Liver (tissue), 9 donors: ENCODE measurements around the gene VPS25. TPM values are rescaled to one million over a fixed set of nuclear protein-coding genes. Genes with fewer than 3 reads are reported as not detected.

ENCODE experiments used
- DNase-seq: peaks from one replicate; pipeline ENCODE4 v3.0.0-alpha.2; 2017; ENCODE audit warnings: low spot score
- H3K27ac ChIP-seq, 2 donors: one replicate each; pipeline ENCODE4 v1.7.0; 2013; ENCODE audit warnings: inconsistent platforms in 2 of 2, low read length in 2 of 2, control low read depth in 1 of 2, low read depth in 1 of 2, mild to moderate bottlenecking in 1 of 2
- H3K27me3 ChIP-seq, 4 donors: one replicate each; pipeline versions ENCODE4 v1.6.1 to v1.7.0; 2013; ENCODE audit warnings: low read length in 3 of 4, inconsistent platforms in 1 of 4, mild to moderate bottlenecking in 1 of 4, moderate library complexity in 1 of 4; ENCODE audit not compliant: control insufficient read depth in 4 of 4, insufficient read depth in 4 of 4
- H3K36me3 ChIP-seq, 4 donors: one replicate each; pipeline versions ENCODE4 v1.6.1 to v1.7.0; 2013; ENCODE audit warnings: low read length in 3 of 4, mild to moderate bottlenecking in 3 of 4, low read depth in 1 of 4, moderate library complexity in 1 of 4; ENCODE audit not compliant: control insufficient read depth in 4 of 4, insufficient read depth in 3 of 4
- H3K4me1 ChIP-seq, 4 donors: one replicate each; pipeline versions ENCODE4 v1.6.1 to v1.7.0; 2013; ENCODE audit warnings: low read length in 3 of 4, mild to moderate bottlenecking in 3 of 4, moderate library complexity in 1 of 4; ENCODE audit not compliant: control insufficient read depth in 4 of 4, insufficient read depth in 4 of 4
- H3K4me3 ChIP-seq, 3 donors: one replicate each; pipeline versions ENCODE4 v1.6.1 to v1.7.0; 2013; ENCODE audit warnings: low read length in 3 of 3, control low read depth in 1 of 3, low read depth in 1 of 3, mild to moderate bottlenecking in 1 of 3
- H3K9ac ChIP-seq, 2 donors: one replicate each; pipeline ENCODE4 v1.7.0; 2013; ENCODE audit warnings: low read length in 2 of 2, mild to moderate bottlenecking in 2 of 2, moderate library complexity in 2 of 2, control low read depth in 1 of 2, low read depth in 1 of 2
- H3K9me3 ChIP-seq, 4 donors: one replicate each; pipeline versions ENCODE4 v1.6.1 to v1.7.0; 2013; ENCODE audit warnings: low read length in 3 of 4; ENCODE audit not compliant: control insufficient read depth in 4 of 4
- ATF3 ChIP-seq: IDR thresholded peaks from 2 replicates; pipeline ENCODE4 v1.6.1; 2016; ENCODE audit warnings: antibody characterized with exemption
- CTCF ChIP-seq: fragments of 150-350 bp; IDR thresholded peaks from 2 replicates; pipeline ENCODE4 v1.5.1; 2017; ENCODE audit warnings: improper control_type of control experiment, low read depth, low read length; ENCODE audit not compliant: missing input control
- EGR1 ChIP-seq, 2 donors: IDR thresholded peaks; 2 replicates each; pipeline ENCODE4 v1.6.1; 2016 to 2018; ENCODE audit warnings: antibody characterized with exemption in 2 of 2, low read depth in 2 of 2
- FOXA1 ChIP-seq: IDR thresholded peaks from 2 replicates; pipeline ENCODE4 v1.6.1; 2016; ENCODE audit warnings: antibody characterized with exemption
- FOXA2 ChIP-seq: IDR thresholded peaks from 2 replicates; pipeline ENCODE4 v1.6.1; 2016; ENCODE audit warnings: antibody characterized with exemption
- GABPA ChIP-seq, 2 donors: IDR thresholded peaks in 1 of 2; conservative IDR thresholded peaks in 1 of 2; 2 replicates each; pipeline ENCODE4 v1.6.1; 2016; ENCODE audit warnings: antibody characterized with exemption in 2 of 2, mild to moderate bottlenecking in 1 of 2, moderate library complexity in 1 of 2
- HNF4A ChIP-seq, 2 donors: conservative IDR thresholded peaks; 2 replicates each; pipeline ENCODE4 v1.6.1; 2016; ENCODE audit warnings: antibody characterized with exemption in 2 of 2, mild to moderate bottlenecking in 2 of 2
- HNF4G ChIP-seq: IDR thresholded peaks from 2 replicates; pipeline ENCODE4 v1.6.1; 2016; ENCODE audit warnings: antibody characterized with exemption
- JUND ChIP-seq, 2 donors: IDR thresholded peaks; 2 replicates each; pipeline ENCODE4 v1.6.1; 2016; ENCODE audit warnings: antibody characterized with exemption in 2 of 2
- MAX ChIP-seq: IDR thresholded peaks from 2 replicates; pipeline ENCODE4 v1.6.1; 2016; ENCODE audit warnings: antibody characterized with exemption
- NR2F2 ChIP-seq: IDR thresholded peaks from 2 replicates; pipeline ENCODE4 v1.6.1; 2016; ENCODE audit warnings: antibody characterized with exemption
- RAD21 ChIP-seq, 2 donors: IDR thresholded peaks; 2 replicates each; pipeline ENCODE4 v1.6.1; 2016; ENCODE audit warnings: antibody characterized with exemption in 2 of 2, mild to moderate bottlenecking in 2 of 2
- REST ChIP-seq: IDR thresholded peaks from 2 replicates; pipeline ENCODE4 v1.6.1; 2016; ENCODE audit warnings: antibody characterized with exemption, mild to moderate bottlenecking
- RXRA ChIP-seq, 2 donors: IDR thresholded peaks; 2 replicates each; pipeline ENCODE4 v1.6.1; 2017 to 2018; ENCODE audit warnings: antibody characterized with exemption in 2 of 2, mild to moderate bottlenecking in 1 of 2
- SP1 ChIP-seq: IDR thresholded peaks from 2 replicates; pipeline ENCODE4 v1.6.1; 2018; ENCODE audit warnings: antibody characterized with exemption, mild to moderate bottlenecking
- TAF1 ChIP-seq: conservative IDR thresholded peaks from 2 replicates; pipeline ENCODE4 v1.6.1; 2016; ENCODE audit warnings: antibody characterized with exemption, mild to moderate bottlenecking
- YY1 ChIP-seq: IDR thresholded peaks from 2 replicates; pipeline ENCODE4 v1.6.1; 2016; ENCODE audit warnings: antibody characterized with exemption, mild to moderate bottlenecking
- ZBTB33 ChIP-seq: IDR thresholded peaks from 2 replicates; pipeline ENCODE4 v1.6.1; 2016; ENCODE audit warnings: antibody characterized with exemption
- WGBS: extraction: QIAGEN DNeasy Blood & Tissue Kit; methylation state at CpG from one replicate; pipeline ENCODE4 v1.1.7; 2013; 5-methylcytosine and 5-hydroxymethylcytosine counted together
- polyA plus RNA-seq, 2 donors: library from polyadenylated mRNA; stranded (reverse) in 1 of 2; unstranded in 1 of 2; fragments of 200-250 nt in 1 of 2; fragments of >200 nt in 1 of 2; fragmentation: Nextera tagmentation in 1 of 2; extraction: Ambion mirVana in 1 of 2; gene quantifications; one replicate each; pipeline versions ENCODE4 v1.2.1 to v1.2.3, GENCODE V29; 2013 to 2015
- total RNA-seq, 2 donors: library from RNA; depleted of rRNA; stranded (reverse); fragments of >200 nt; gene quantifications; one replicate each; pipeline ENCODE4 v1.2.3, GENCODE V29; 2014
- donor health status: healthy.
- donor health status: healthy.
- donor health status: healthy.
- donor health status: healthy.
- donor health status: healthy.

VPS25 gene
- total and polyA plus RNA-seq, 4 donors: 40.9 to 65.7 (median 51.0) TPM

- WGBS: 92% methylated on average over 11 of the region's 11 CpGs
- no peak overlapping the region for H3K27ac ChIP-seq
- no peak for DNase-seq
These were observed 14.0 kb downstream of the VPS25 start for GRCh38 chr17:42787266-42787665.

GRCh38 chr17:42791948-42792347 is 18.7 kb downstream of the VPS25 start:
- no peak overlapping the region for H3K4me3 ChIP-seq
- H3K27me3 ChIP-seq: no peaks in the 10 kb centered on the region
- WGBS: 30% methylated on average over 2 of the region's 2 CpGs
- TF ChIP-seq TAF1: no peak
- TF ChIP-seq SP1: peak; percentile 46
- no peak for TF ChIP-seq ZBTB33
- TF ChIP-seq HNF4A (conservative IDR thresholded peaks at IDR 0.05): peak; percentile 60 to 75
- TF ChIP-seq JUND (IDR thresholded peaks at IDR 0.05): no peak
- no peak for TF ChIP-seq EGR1 (IDR thresholded peaks at IDR 0.05; ENCODE audit: low read depth in 2 of 2)
- no peak for TF ChIP-seq MAX
- TF ChIP-seq HNF4G: peak; percentile 22
- no peak for TF ChIP-seq FOXA1
- no peak for TF ChIP-seq RAD21 (IDR thresholded peaks at IDR 0.05)
- peak; percentile 45 to 48 for TF ChIP-seq RXRA (IDR thresholded peaks at IDR 0.05)
- TF ChIP-seq CTCF: no peak
- TF ChIP-seq NR2F2: no peak
- TF ChIP-seq ATF3: no peak
- TF ChIP-seq YY1: no peak
- TF ChIP-seq GABPA (IDR thresholded peaks at IDR 0.05 in 1 of 2, conservative IDR thresholded peaks at IDR 0.05 in 1 of 2): no peak
- no peak for TF ChIP-seq REST
- TF ChIP-seq FOXA2: peak; percentile 50
- no peaks in the 10 kb centered on the region for H3K9me3 ChIP-seq
- H3K9ac ChIP-seq: no peak overlapping the region
- H3K36me3 ChIP-seq: peaks cover 0 to 2% (median under 1%) of the 10 kb centered on the region in 4 donors
- H3K27ac ChIP-seq: no peak overlapping the region
- H3K4me1 ChIP-seq: peaks cover 3 to 12% (median 4%) of the 10 kb centered on the region in 4 donors
- DNase-seq: no peak

More at GRCh38 chr17:42787266-42787665, 14.0 kb downstream of the VPS25 start:
- TF ChIP-seq FOXA2: no peak
- no peak for TF ChIP-seq SP1
- TF ChIP-seq ZBTB33: no peak
- no peak for TF ChIP-seq ATF3
- no peak for TF ChIP-seq JUND (IDR thresholded peaks at IDR 0.05)
- no peak for TF ChIP-seq MAX
- no peaks in the 10 kb centered on the region for H3K9me3 ChIP-seq
- H3K27me3 ChIP-seq: no peaks in the 10 kb centered on the region
- H3K4me3 ChIP-seq: no peak overlapping the region
- H3K36me3 ChIP-seq: no peaks in the 10 kb centered on the region
- H3K9ac ChIP-seq: no peak overlapping the region
- peaks cover 0 to 4% (median 0%) of the 10 kb centered on the region in 4 donors for H3K4me1 ChIP-seq
